Measurements from ENCODE around the gene RPL11. TPM values are rescaled to one million over a fixed set of nuclear protein-coding genes. Genes with fewer than 3 reads are reported as not detected.
"Not testable (repeated sequence)": the region's sequence is repeated elsewhere in the genome, so short reads cannot be mapped to it uniquely, and the experiment has no call there.

The RPL11 gene
- total RNA-seq, 4 donors from 2014 or later: 302 to 593 (median 504) TPM

- in situ Hi-C loops (cut with MboI; ENCODE audit: low sequenced_read_pairs in 4 of 4) (no loop called here), intact Hi-C loops (cut with DNase I; ENCODE audit: low total_unique reads) (no loop called here)
- H3K27me3 ChIP-seq: peaks cover 0 to 3% (median 0%) of the 10 kb centered on the region in 3 donors
- no peak overlapping the region for H3K27ac ChIP-seq
- H3K4me1 ChIP-seq: no peaks in the 10 kb centered on the region
- no peak overlapping the region for H3K4me3 ChIP-seq
- no peak for DNase-seq
- no peaks in the 10 kb centered on the region for H3K36me3 ChIP-seq
- no peak for ATAC-seq
- TF ChIP-seq POLR2A (IDR thresholded peaks at IDR 0.05): no peak
- no peak for TF ChIP-seq CTCF (IDR thresholded peaks at IDR 0.05 in 4 of 5, conservative IDR thresholded peaks at IDR 0.05 in 1 of 5)
- H3K9me3 ChIP-seq: no peaks in the 10 kb centered on the region
Observed at GRCh38 chr1:23679815-23680214, 11.8 kb upstream of the RPL11 start.

GRCh38 chr1:23682946-23683345 lies 8.7 kb upstream of the RPL11 start:
- no peak overlapping the region for H3K27ac ChIP-seq
- no peaks in the 10 kb centered on the region for H3K4me1 ChIP-seq
- no peaks in the 10 kb centered on the region for H3K9me3 ChIP-seq
- no peaks in the 10 kb centered on the region for H3K36me3 ChIP-seq
- no peak for DNase-seq
- H3K27me3 ChIP-seq: peaks cover 0 to 3% (median 0%) of the 10 kb centered on the region in 3 donors
- no peak for ATAC-seq
- in situ Hi-C loops (cut with MboI; ENCODE audit: low sequenced_read_pairs in 4 of 4): no loop called here
- TF ChIP-seq CTCF (IDR thresholded peaks at IDR 0.05 in 4 of 5, conservative IDR thresholded peaks at IDR 0.05 in 1 of 5) (no peak), POLR2A (IDR thresholded peaks at IDR 0.05) (no peak)
- no peak overlapping the region for H3K4me3 ChIP-seq
- intact Hi-C loops (cut with DNase I; ENCODE audit: low total_unique reads): no loop called here

- in situ Hi-C loops (cut with MboI; ENCODE audit: low sequenced_read_pairs in 4 of 4): no loop called here
Observed at GRCh38 chr1:23684415-23684814, 7.2 kb upstream of the RPL11 start.

GRCh38 chr1:23685197-23685596 lies 6.4 kb upstream of the RPL11 start:
- H3K9me3 ChIP-seq; in situ Hi-C loops (cut with MboI; ENCODE audit: low sequenced_read_pairs in 4 of 4); H3K4me1 ChIP-seq; intact Hi-C loops (cut with DNase I; ENCODE audit: low total_unique reads); H3K4me3 ChIP-seq; DNase-seq; H3K27ac ChIP-seq; ATAC-seq; H3K36me3 ChIP-seq; H3K27me3 ChIP-seq: not testable (repeated sequence)

More at GRCh38 chr1:23684415-23684814, 7.2 kb upstream of the RPL11 start:
- H3K27ac ChIP-seq: no peak overlapping the region
- TF ChIP-seq POLR2A (IDR thresholded peaks at IDR 0.05) (no peak), CTCF (IDR thresholded peaks at IDR 0.05 in 4 of 5, conservative IDR thresholded peaks at IDR 0.05 in 1 of 5) (no peak)
- H3K27me3 ChIP-seq: peaks cover 0 to 3% (median 0%) of the 10 kb centered on the region in 3 donors
- H3K36me3 ChIP-seq: no peaks in the 10 kb centered on the region
- intact Hi-C loops (cut with DNase I; ENCODE audit: low total_unique reads): no loop called here
- no peaks in the 10 kb centered on the region for H3K4me1 ChIP-seq
- H3K9me3 ChIP-seq: no peaks in the 10 kb centered on the region
- ATAC-seq (no peak), DNase-seq (no peak)
- no peak overlapping the region for H3K4me3 ChIP-seq

- ATAC-seq; H3K9me3 ChIP-seq; in situ Hi-C loops (cut with MboI; ENCODE audit: low sequenced_read_pairs in 4 of 4); H3K4me1 ChIP-seq; H3K27ac ChIP-seq; H3K36me3 ChIP-seq; DNase-seq; H3K27me3 ChIP-seq; H3K4me3 ChIP-seq; intact Hi-C loops (cut with DNase I; ENCODE audit: low total_unique reads): not testable (repeated sequence)
Observed at GRCh38 chr1:23687680-23688079, 3.9 kb upstream of the RPL11 start.

- H3K9me3 ChIP-seq; ATAC-seq; H3K27ac ChIP-seq; DNase-seq; H3K27me3 ChIP-seq; in situ Hi-C loops (cut with MboI; ENCODE audit: low sequenced_read_pairs in 4 of 4); intact Hi-C loops (cut with DNase I; ENCODE audit: low total_unique reads); H3K4me3 ChIP-seq: not testable (repeated sequence)
- peaks cover 11 to 13% of the 10 kb centered on the region in 2 donors for H3K4me1 ChIP-seq
- peaks cover 0 to 10% of the 10 kb centered on the region in 2 donors for H3K36me3 ChIP-seq
Observed at GRCh38 chr1:23688281-23688680, 3.3 kb upstream of the RPL11 start.

Data from gastrocnemius medialis (tissue), 4 donors.